AG08395 (cell line): ENCODE measurements around the gene PANK4.

Source experiments
- DNase-seq: peaks from one replicate; pipeline ENCODE4 v3.0.0; 2012; ENCODE audit warnings: mixed read lengths, low spot score

PANK4 gene

DNA sequence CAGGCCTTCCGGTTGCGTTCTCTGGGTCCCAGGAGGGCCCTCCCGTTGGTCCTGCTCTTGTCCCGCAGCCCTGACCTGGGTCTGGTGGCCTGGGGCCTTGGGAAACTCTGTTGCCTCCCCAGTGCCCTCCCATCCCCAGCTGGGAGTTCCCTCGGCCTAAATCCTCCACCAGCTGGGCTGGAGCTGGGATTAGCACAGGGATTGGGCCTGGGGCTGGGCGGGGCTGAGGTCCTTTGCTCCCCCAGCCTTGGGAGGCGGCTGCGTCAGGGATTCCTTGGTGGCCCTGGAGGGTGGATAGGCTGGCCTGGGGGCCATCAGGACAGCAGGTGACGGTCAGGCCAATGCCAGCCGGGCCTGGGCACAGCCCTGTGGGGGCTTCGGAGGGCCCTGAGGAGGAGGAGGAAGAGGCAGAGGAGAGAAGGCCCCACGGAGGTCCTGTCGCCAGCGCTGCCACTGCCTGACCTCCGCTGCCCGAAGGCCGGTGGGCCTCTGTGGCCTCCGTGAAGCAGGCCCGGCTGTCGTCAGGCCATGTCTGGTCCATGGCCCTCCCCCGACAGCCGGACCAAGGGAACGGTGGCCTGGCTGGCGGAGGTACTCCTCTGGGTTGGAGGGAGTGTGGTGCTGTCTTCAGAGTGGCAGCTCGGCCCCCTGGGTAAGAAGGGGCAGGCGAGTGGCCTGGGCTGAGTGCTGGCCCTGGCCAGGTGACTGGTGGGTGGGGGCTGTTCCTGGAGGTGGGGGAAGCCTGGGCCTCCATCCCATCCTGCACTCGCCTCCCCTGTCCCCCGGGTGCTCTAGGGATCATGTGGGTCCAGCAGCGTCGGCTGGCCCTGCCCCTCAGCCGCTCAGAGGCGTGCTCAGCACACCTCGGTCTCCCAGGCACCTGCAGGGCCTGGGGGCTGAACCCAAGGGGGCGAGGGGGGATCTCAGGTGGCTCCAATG, 50.1 kb downstream of the PANK4 start, which contains the start of gene PLCH2:
PLCH2 (plus strand) TSS at position 229 of the 939 bp plus-strand sequence; CDS start at position 529, 300 bp downstream.
- no peak for DNase-seq

GRCh38 chr1:2475571-2475970, 50.8 kb downstream of the PANK4 start:
- DNase-seq = no peak

DNA sequence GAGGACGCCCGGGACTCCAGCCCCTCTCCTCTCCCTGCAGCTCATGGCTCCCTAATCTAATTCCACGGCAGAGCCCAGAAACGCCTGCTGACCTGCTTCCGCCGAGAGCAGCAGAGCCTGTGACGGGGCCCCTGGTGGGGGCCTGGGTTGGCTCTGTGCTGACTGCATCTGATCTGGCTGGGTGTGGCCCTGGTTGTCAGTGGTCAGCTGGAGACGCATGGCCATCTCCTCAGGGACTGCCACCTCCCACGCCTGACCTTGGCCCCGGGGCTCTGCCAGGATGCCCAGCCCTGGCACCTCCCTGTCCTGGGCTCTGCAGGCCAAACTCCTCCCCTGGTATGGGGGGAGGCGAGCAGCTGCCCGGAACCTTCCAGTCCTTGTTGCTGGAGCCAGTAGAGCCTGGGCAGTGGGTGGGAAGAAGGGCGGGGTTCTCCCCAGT, 51.4 kb downstream of the PANK4 start:
- DNase-seq = no peak

DNA sequence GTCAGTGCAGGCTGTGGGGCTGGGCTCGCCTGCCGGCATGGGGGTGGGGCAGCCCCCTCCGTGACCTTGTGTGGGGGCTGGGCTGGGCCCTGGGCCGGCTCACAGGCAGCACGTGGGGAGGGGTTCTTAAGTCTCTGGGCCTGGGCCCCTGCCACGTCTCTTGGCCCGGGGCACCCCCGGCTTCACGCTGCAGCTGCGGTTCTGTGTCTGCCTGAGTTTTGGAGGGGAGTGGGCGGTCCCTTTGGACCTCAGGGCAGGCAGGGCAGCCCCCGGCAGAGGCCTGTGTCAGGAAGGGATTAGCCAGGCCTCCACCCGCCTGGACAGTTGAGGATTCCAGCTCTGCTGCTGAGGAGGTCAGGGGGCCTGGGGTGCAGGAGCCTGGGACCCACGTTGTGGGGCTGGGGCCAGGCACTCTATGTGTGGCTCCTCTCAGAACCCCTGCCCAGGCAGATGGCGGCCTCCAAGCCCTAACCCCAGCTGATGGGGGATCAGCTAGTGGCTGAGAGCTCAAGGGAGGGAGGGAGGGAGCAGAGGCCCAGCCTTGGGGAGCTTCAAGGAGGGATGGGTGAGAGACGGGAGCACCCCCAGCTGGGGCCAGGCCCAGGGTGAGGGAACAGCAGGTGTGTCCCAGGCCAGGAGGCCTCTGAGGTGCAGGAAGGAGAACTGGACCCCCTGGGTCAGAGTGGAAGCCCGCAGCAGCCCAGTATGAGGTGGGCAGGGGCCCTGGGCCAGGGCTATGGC, 52.1 kb downstream of the PANK4 start:
- no peak for DNase-seq

DNA sequence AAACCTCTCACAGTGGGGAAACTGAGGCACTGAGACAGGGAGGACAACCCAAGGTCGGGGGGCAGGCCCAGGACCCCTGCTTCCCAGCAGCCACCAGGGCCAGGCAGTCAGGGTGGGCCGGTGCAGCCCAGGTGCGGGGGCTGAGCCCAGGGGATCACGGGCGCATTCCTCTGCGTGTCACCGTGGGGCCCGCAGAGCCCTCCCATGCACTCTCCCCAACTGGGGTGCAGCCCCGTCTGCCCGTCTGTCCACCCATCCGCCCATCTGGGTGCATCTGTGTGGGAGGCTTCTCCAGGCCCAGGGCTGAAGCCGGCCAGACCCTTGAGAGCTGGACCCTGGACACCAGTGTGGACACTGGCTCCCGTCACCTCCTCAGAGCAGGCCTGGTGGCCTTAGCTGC, 53.2 kb downstream of the PANK4 start:
- DNase-seq = no peak

DNA sequence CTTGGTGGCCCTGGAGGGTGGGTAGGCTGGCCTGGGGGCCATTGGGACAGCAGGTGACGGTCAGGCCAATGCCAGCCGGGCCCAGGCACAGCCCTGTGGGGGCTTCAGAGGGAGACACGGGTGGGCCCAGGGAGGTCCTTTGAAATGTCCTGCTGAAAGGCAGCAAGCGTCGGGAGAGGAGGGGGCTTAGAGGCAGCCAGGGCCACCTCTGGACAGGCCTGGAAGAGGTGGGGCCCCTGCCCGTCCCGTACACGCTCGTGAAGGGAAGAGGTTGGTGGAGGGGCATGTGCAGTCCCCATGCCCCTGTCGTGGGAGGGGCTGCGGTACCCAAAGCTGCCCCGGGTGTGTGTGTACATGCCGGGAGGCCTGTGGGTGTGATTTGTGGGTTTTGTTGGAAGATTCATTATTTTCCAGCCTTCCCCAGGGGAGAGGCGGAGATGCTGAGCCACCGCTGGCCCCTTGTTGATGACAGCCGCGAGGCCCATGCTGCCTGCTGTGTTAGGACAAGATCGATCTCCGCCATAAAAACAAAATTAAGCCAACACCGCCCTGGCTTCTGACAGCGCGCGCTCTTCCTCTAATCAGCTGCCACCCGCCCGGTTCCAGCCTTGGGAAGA, 53.7 kb downstream of the PANK4 start:
- no peak for DNase-seq

DNA sequence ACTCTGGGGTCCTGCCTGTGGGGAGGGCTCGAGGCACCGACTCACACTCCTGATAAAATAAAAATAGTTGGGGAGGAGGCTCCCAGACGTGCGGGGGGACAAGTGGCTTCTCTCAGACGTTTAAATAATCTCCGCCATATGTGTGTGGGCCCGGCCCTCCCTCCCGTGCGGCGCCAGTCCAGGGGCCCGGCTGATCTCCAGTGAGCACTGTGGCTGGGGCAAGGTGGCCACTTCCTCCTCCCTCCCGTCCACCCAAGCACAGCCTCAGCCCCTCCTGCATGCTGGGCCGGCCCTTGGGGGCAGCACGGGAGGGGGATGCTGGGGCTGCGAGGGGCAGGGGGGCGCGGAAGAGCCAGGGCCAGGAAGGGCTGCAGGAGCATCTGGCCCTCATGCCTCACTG, 54.3 kb downstream of the PANK4 start:
- no peak for DNase-seq

DNA sequence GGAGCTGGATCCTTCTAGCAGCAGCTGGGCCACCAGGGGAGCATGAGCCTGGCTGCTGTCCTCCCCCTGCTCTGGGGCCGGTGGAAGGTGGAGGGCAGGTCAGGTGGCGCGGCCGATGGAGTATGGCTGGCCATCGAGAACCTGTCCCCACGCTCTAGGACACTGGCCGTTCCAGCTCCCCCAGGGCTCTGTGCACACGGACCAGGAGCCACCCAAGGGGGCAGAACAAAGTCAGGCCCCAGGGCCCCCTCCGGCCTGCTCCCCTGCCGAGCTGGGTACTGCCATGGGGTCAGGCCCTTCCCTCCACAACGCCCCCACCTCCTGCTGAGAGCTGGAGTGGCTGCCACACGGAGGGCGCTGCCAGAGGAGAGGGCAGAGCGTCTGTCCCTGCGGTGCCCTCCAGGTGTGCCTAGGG, 54.8 kb downstream of the PANK4 start:
- DNase-seq = no peak

DNA sequence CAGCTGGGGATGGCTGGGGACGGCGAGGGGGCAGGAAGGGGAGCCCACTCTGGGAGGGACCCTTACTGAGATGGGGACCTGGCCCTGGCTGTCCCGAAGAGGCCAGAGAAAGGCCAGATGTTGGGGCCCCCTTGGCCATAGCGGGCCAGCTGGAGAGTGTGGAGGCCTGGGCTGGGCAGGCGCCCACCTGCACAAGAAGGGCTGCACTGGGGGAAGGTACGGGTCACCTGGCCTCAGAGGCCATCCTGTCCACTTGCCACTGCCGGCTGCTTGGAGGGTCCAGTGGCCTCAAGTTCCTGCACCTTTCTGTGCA, 55.3 kb downstream of the PANK4 start:
- DNase-seq = no peak

DNA sequence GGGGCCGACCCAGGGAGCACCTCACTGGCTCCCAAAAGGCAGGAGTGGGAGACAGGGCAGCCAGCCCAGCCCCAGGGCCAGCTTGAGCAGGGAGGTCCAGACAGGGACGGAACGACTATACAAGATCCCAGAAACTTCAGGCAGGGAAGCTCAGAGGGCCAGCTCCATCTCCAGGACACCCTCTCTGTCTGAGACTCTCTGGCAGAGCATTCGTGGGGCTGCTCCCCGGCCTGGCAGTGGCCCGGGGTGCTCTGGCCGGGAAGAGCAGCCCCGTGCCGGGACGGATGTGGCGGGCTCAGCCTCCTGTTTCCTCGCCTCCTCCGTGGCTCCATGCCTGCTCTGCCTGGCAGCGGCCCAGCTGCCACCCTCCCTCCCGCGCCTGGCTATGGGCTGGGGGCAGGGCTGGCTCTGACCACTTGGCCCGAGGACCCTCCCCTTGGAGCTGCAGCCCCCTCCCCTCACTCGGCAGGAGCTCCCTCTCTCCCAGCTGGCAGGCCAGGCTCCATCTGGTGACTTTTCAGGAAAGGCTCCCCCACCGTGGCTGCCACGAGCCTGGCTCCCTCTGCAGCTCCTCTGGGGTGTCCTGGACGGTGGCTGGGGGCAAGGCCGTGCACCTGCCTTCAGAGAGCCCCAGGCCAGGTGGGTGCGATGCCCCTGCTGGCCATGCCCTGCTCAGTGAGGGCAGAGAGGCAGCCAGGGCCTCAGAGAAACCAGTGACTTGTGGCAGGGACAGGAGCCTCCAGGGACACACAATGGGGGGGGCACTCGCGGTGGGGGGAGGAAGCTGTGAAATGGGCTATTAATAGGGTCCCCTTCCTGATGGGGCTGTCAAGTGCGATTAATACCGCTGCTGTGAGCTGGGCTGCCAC, 55.9 kb downstream of the PANK4 start:
- no peak for DNase-seq

GRCh38 chr1:2469103-2469940, 57.1 kb downstream of the PANK4 start:
- DNase-seq = no peak

GRCh38 chr1:2468540-2468939, 57.9 kb downstream of the PANK4 start:
- DNase-seq = no peak

DNA sequence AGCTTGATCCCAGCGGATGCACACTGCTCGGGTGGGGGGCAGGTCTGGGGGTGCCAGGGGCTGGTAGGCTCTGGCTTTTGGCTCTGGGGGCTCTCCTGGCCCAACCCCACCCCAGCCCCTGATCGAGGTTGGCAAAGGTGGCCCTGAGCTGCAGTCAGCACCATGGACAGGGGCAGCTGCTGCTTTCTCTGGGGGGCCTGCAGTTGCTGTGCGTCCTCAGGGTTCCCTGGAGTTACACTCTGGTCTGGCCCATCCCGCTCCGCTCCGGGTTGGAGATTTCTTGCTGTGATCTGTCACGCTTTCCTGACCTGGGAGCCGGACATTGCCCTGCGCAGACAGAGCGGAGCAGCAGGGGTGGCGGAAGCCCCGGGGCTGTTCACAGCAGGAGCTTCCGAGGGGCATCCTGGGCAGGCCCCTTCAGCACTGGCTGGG, 58.3 kb downstream of the PANK4 start:
- DNase-seq = peak; percentile 59

DNA sequence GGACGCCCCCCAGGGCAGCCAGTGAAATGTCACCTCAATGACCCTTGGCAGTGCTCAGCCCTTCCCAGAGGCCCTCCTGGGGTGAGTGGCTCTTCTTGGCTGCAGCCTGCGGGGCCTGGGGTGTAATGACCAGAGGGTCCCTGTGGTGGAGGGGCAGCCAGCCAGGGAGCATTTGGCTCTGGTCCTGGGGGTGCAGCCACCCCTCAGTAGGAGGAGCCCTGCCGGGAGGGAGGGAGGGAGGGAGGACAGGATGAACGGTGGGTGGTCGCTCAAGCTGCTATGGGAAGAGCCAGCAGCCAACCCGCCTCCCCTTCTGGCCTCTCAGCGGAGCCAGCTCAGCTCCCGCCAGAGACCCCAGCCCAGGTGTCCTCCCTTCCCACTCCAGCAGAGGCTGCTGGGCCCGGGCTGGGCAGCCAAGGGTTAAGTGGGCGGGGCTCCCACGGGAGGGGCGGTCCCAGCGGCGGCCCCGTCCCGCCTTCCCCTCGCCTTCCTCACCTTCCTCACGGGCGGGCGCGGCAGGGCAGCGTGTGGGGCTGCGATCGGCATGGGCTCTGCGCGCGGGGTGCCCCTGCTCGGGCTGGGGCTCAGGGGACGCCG, 59.3 kb downstream of the PANK4 start:
- no peak for DNase-seq

DNA sequence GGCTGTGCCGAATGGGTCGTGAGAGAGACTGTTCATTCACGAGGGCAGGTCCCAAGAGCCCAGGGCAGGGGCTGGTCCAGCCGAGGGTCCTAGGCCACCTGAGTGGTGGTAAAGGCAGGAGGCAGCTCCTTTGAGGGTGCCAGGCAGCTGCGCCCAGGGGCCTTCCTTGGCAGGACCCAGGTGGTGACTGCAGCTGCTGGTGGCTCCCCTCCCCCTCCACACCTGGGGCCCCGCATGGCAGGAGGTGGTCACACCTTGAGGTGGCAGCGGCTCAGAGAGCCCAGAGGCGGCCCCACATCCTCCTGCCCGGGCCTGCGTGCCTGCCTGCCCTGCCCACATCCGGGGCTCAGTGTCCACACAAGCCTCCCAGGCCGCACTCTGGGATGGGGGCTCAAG, 60.1 kb downstream of the PANK4 start:
- DNase-seq = no peak

GRCh38 chr1:2465371-2466269, 60.8 kb downstream of the PANK4 start:
- no peak for DNase-seq

DNA sequence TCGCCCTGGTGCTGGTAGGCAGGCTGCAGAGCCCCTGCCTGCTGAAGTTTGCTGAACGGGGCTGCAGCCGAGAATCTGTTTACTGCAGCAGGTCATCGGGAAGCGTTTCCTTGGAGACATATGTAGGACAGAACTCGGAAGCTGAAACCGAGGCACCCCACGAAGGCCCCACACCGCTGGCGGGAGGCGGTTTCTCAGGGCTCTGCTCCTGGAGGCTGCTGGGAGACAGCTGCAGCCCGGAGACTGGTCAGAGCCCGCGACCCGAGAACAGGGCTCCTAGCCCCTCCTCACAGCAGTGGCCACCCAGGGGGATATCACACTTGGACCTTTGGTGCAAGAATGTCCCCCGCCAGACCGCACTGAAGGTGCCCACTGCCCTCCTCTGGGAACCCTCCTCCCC, 63.0 kb downstream of the PANK4 start:
- DNase-seq = no peak

GRCh38 chr1:2462819-2463218, 63.6 kb downstream of the PANK4 start:
- no peak for DNase-seq

- DNase-seq = no peak
Observed at GRCh38 chr1:2460996-2461751, 65.2 kb downstream of the PANK4 start.
